Islet of Langerhans (tissue), 1 donor: ENCODE data around the gene TOR1AIP2.

ENCODE experiments used
- FAIRE-seq: peaks from one replicate; lab custom pipeline; 2011; peaks lifted over from hg19 to GRCh38; lab: Jason Lieb, UNC

The TOR1AIP2 gene

GRCh38 chr1:179825206-179825605, 52.4 kb downstream of the TOR1AIP2 start:
- no peak for FAIRE-seq

GRCh38 chr1:179824265-179824664, 53.3 kb downstream of the TOR1AIP2 start:
- FAIRE-seq: no peak

DNA sequence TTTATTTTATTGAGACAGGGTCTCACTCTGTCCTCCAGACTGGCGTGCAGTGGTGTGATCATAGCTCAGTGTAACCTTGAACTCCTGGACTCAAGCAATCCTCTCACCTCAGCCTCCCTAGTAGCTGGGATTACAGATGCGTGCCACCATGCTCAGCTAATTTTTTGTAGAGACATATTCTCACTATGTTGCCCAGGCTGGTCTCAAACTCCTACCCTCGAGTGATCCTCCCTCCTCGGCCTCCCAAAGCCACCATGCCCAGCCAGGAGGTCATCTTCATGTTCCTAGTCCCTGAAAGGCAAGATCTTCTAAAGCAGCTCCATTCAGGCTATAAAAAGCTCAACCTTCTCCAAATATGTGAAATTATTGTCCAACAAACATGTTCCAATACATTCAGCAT, 53.9 kb downstream of the TOR1AIP2 start:
- FAIRE-seq: no peak

DNA sequence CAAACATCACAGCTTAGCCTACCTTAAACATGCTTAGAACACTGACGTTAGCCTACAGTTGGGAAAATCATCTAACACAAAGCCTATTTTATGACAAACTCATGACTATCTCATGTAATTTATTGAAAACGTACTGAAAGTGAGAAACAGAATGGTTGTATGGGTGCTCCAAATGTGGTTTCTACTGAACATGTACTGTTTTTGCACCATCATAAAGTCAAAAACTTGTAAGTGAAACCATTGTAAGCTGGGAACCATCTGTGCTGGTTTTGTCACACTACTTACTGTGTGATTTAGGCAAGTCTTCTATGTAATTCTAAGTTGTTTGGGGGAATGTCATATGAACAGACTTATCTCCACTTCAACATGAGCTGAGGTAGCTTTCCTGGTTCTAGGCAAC, 55.5 kb downstream of the TOR1AIP2 start:
- FAIRE-seq: no peak

DNA sequence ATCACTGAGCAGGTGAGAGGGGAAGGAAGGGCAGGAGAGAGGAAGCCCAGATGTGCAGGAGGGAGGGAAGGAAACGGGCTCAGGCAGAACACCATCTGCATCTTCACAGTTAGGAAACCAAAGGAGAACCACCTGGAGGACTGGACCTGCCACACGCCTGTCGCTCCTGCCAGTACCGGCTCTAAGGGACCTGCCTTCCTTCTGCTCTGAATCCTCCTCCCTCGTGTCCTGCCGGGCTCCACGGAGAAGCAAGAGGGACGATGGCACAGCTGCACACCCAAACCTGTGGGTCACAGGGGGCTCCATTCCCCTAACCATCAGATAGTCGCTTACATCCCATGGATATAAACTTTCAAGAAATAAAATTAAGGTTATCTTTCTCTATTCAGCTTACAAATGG, 56.1 kb downstream of the TOR1AIP2 start:
- FAIRE-seq: no peak

GRCh38 chr1:179820226-179820970, 57.2 kb downstream of the TOR1AIP2 start:
- no peak for FAIRE-seq

- FAIRE-seq: no peak
Observed at GRCh38 chr1:179818743-179819173, 58.8 kb downstream of the TOR1AIP2 start.

- FAIRE-seq: no peak
Observed at GRCh38 chr1:179818260-179818659, 59.3 kb downstream of the TOR1AIP2 start.

DNA sequence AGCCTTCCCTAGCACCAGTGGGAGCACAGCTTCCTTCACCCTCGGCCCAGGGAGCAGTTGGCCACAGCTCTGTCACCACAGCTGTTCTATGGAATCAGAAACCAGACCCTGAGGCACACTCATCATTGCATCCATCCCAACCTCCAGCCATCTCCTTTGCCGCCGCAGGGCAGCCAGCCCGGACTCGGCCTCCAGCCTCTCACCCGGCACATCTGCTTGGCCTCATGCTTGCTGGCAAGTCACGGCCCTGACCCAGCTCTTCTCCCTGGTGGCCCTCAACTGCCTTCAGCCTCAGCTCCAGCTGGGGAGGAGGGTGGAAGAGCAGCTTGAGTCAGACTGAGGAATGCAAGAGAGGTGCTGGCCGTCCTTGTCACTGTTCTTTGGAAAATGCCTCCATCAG, 59.8 kb downstream of the TOR1AIP2 start:
- no peak for FAIRE-seq

DNA sequence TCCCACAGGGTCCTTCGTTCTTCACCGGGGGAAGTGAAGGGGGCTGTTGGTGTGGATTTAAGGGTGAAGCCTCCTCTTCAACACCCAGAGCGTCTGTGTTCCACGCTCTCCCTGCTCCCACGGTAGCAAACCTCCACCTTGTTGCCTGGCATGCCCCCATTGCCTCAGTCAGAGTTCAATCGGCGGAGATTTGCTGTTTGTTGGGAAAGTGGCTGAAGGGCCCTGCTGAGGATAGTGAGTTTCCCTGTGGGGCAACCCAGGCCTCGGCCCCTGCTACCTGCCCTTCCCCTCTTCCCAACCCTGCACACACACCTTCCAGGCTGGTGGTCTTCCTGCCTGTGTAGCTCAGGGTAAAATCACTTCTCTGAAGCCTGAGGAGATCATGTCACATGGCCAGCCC, 60.5 kb downstream of the TOR1AIP2 start:
- FAIRE-seq: no peak

- no peak for FAIRE-seq
Observed at GRCh38 chr1:179816196-179816960, 61.2 kb downstream of the TOR1AIP2 start.

DNA sequence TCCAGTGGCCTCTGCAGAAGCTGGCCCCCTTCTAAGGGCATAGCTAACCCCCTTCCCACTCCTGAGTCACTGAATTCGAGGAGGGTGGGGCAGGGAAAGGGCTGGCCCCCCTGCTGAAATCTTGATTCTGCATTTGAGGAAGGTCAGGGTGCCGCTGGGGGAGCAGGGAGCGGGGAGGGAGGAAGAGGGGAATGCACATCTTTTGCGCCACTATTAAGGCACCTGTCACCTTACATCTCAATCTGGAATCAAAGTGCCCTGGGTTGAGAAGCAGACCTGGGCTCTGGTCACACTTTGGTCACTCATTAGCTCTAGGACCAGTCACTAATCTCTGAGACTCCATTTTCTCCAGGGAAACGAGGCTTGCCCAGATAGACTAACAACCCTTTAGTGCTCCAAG, 62.0 kb downstream of the TOR1AIP2 start:
- no peak for FAIRE-seq

DNA sequence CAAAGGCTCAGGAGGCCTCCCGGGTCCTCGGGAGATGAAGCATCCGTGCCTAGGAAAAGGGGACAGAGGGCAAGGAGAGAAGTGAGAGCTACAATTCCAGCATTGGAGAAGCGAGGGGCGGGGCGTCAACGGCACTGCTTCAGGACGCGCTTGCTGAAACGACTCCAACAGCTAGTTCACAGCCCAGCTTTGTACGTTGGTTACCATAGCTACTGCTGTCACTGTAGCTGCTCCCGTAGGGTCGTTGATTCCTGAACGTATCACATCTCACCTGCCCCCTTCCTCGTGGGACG, 63.1 kb downstream of the TOR1AIP2 start:
- FAIRE-seq: no peak

- FAIRE-seq: no peak
Observed at GRCh38 chr1:179813626-179814545, 63.7 kb downstream of the TOR1AIP2 start.

DNA sequence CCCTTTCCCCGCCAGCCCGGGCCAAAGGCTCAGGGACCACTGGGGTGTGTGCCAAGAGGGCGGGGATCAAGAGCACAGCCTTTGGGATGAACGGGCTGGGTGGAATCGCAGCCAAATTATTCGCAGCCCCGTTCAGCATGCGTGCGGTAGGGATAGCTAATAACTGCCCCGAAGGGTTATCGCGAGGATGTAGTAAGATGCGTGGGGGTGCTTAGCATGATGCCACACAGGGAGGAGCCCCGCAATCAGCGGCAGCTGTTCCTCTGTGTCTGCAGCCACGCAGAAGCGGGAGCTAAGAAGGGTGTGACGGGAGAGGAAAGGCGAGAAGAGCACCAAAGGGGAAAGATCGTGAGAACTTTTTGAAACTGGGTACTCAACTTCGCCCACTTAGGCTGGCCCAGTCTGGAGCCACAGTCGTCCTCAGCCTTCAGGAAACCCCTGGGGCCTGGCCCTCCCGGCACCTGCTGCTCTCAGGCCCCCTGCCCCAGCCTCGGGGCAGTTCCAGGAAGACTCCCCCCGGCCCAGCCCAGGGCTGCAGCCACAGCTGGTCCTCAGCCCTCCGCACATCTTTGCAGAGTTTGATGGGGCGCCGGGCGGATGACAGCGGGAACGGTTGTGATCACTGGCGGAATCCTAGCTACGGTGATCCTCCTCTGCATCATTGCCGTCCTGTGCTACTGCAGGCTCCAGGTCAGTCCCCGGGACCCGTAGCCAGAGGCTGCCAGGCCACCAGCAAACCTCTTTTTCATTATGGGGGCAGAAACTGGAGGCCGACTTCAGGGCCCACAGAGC, 64.9 kb downstream of the TOR1AIP2 start:
- no peak for FAIRE-seq

- no peak for FAIRE-seq
Observed at GRCh38 chr1:179810367-179810715, 67.3 kb downstream of the TOR1AIP2 start.

DNA sequence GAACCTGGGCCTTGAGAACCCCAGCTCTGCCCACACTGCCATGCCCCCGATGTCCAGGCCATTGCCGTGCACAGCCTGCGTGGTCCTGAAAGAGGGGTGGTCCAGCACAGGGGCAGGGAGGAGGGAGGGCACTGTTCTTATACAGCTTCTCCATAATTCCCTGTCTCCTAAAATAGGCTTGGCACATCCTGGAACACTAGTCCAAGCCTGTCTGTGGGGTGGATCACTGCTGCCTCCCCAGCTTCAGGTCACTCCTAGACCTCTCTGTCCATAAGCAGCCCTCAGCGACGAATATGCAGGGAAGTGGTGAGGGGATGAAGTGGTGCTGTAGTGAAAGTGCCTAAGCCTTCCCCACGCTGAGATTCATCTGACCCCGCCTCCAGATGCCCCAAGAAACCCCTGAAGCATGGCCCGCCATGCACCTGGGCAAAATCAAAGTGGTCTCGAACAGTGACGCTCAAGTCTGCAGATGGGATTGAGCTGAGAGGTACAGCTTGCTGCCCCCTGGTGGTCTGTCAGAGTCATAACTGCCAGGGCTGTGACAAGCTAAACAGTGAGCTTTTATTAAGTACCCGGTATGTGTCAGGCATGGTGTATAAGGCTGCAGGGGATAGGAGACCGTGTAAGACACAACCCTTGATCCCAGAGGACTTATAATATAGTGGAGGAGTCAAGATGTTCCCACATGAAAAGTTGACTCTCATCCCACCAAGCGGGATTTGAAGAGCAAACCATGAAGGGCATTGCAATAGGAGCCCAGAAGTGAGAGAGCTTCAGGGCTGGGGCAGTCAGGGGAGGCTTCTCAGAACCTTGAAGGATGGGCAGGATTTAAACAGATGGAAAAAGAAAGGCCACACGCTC, 67.9 kb downstream of the TOR1AIP2 start:
- no peak for FAIRE-seq

- no peak for FAIRE-seq
Observed at GRCh38 chr1:179808503-179808902, 69.1 kb downstream of the TOR1AIP2 start.

- no peak for FAIRE-seq
Observed at GRCh38 chr1:179807691-179808485, 69.7 kb downstream of the TOR1AIP2 start.

- no peak for FAIRE-seq
Observed at GRCh38 chr1:179807291-179807690, 70.3 kb downstream of the TOR1AIP2 start.
